ENCODE measurements around the gene SLC29A3.
"Not testable (repeated sequence)": the region's sequence is repeated elsewhere in the genome, so short reads cannot be mapped to it uniquely, and the experiment has no call there.

Gene SLC29A3

GRCh38 chr10:71272056-71272771 lies 46.8 kb upstream of the SLC29A3 start:
- H3K4me3 ChIP-seq (ENCODE audit: low read depth in 1 of 2, low read length in 1 of 2) = no peak overlapping the region
- no peak overlapping the region for H3K27ac ChIP-seq
- no peaks in the 10 kb centered on the region for H3K36me3 ChIP-seq
- H3K4me1 ChIP-seq (ENCODE audit: control insufficient read depth in 1 of 2, insufficient read depth in 1 of 2, low read depth in 1 of 2, low read length in 1 of 2) = peaks cover 27 to 45% of the 10 kb centered on the region in 2 experiments
- H3K9me3 ChIP-seq = no peaks in the 10 kb centered on the region
- no peaks in the 10 kb centered on the region for H3K27me3 ChIP-seq
- TF ChIP-seq, protein P1, sequence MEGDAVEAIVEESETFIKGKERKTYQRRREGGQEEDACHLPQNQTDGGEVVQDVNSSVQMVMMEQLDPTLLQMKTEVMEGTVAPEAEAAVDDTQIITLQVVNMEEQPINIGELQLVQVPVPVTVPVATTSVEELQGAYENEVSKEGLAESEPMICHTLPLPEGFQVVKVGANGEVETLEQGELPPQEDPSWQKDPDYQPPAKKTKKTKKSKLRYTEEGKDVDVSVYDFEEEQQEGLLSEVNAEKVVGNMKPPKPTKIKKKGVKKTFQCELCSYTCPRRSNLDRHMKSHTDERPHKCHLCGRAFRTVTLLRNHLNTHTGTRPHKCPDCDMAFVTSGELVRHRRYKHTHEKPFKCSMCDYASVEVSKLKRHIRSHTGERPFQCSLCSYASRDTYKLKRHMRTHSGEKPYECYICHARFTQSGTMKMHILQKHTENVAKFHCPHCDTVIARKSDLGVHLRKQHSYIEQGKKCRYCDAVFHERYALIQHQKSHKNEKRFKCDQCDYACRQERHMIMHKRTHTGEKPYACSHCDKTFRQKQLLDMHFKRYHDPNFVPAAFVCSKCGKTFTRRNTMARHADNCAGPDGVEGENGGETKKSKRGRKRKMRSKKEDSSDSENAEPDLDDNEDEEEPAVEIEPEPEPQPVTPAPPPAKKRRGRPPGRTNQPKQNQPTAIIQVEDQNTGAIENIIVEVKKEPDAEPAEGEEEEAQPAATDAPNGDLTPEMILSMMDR (IDR thresholded peaks at IDR 0.05) = no peak

DNA sequence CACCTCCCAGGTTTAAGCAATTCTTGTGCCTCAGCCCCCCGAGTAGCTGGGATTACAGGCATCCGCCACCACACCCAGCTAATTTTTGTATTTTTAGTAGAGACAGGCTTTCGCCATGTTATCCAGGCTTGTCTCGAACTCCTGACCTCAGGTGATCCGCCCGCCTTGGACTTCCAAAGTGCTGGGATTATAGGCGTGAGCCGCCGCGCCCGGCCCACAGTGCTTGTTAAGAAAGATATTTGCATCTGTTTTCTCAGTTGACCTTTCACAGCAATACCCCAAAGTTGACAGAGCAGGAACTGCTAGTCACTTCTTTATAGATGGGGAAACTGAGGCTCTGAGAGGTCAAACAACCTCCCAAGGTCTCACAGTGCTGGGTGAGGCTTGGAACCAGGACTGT lies 46.1 kb upstream of the SLC29A3 start:
- H3K27me3 ChIP-seq; H3K36me3 ChIP-seq; H3K9me3 ChIP-seq; H3K27ac ChIP-seq; H3K4me3 ChIP-seq (ENCODE audit: low read depth in 1 of 2, low read length in 1 of 2): not testable (repeated sequence)
- peaks cover 27 to 45% of the 10 kb centered on the region in 2 experiments for H3K4me1 ChIP-seq (ENCODE audit: control insufficient read depth in 1 of 2, insufficient read depth in 1 of 2, low read depth in 1 of 2, low read length in 1 of 2)

DNA sequence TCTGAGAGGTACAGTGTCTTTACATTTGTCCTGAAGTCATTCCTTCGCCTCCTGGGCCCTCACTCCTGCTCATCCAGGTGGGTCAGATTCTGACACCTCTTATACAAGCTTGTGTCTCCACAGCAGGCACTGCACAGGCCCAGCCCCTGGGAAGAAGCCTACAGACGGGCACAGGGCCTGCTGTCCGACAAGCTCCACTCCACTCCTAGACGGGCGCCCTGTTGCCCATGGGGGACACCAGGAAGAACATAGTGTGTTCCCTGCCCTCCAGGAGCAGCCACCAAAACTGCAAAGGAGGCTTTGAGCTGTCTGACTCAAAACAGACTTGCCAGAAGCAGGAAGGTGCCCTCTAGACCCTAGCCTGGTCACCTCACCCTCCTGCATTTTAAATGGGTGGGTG lies 45.6 kb upstream of the SLC29A3 start:
- H3K4me3 ChIP-seq (ENCODE audit: low read depth in 1 of 2, low read length in 1 of 2) = no peak overlapping the region
- no peaks in the 10 kb centered on the region for H3K36me3 ChIP-seq
- no peaks in the 10 kb centered on the region for H3K9me3 ChIP-seq
- peaks cover 27 to 45% of the 10 kb centered on the region in 2 experiments for H3K4me1 ChIP-seq (ENCODE audit: control insufficient read depth in 1 of 2, insufficient read depth in 1 of 2, low read depth in 1 of 2, low read length in 1 of 2)
- H3K27me3 ChIP-seq = no peaks in the 10 kb centered on the region
- TF ChIP-seq, protein P1 (IDR thresholded peaks at IDR 0.05) = no peak
- no peak overlapping the region for H3K27ac ChIP-seq

DNA sequence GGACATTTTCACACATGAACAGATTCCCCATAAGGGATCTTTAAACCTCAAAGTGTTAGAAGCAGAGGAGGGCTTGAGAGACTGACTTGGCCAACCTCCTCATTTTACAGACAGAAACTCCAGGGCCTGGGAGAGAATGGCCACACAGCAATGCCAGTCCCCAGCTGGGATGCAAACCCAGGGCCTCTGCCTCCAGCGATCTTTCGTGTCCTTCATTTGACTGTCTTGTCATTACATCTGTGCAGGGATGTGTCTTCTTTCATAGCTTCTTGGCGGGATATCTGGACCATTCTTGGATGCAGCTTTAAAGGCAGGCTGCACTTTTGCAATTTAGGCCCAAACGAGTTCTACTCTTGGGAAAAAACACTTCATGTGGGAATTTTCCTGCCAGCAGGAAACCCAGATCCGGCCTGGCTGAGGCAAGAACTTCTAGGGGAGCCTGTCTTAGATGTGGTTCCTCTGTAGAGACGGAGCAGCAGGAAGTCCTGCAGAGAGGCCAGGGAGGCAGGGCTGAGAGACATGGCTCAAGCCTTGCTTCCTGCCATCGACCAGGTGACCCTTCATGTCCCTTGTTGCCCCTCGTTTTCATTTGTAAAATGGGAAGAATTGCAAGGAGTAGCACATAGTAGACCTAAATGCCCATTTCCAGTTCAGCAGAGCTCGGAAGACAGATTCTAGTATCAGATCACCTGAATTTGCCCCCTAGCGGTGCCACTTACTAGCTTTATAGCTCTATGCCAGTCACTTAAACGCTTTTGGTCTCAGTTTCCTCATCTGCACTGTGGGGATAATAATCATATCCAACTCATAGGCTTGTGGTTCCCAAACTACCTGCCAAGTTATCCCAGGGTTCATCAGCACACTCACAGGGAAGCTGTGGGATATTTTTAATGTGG lies 43.9 kb upstream of the SLC29A3 start:
- Histone ChIP-seq H3K27ac (no peak overlapping the region), H3K4me1 (ENCODE audit: control insufficient read depth in 1 of 2, insufficient read depth in 1 of 2, low read depth in 1 of 2, low read length in 1 of 2) (peaks cover 27 to 45% of the 10 kb centered on the region in 2 experiments), H3K4me3 (ENCODE audit: low read depth in 1 of 2, low read length in 1 of 2) (no peak overlapping the region), H3K9me3 (no peaks in the 10 kb centered on the region), H3K36me3 (no peaks in the 10 kb centered on the region), H3K27me3 (no peaks in the 10 kb centered on the region)
- TF ChIP-seq, protein P1 (IDR thresholded peaks at IDR 0.05) = no peak

DNA sequence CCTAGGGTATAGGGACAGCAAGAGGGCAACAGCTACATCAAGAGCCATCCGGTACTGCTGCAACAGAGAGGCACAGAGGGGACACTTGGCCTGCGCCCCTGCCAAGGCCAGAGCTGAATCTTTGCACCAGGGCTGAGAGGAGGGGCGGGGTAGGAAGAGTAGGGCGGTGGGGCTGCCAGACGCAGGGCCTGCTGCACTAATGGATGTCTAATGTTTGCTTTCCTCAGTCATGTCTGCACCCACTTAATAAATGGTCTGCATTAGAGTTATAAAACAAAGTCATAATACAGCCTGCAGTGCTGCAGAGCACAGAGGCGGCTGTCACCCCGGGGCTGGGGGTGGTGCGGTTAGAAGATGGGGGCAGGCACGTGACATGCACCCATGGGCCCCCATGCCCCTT lies 42.2 kb upstream of the SLC29A3 start:
- TF ChIP-seq, protein P1 (IDR thresholded peaks at IDR 0.05) = no peak
- Histone ChIP-seq H3K27ac (no peak overlapping the region), H3K4me1 (ENCODE audit: control insufficient read depth in 1 of 2, insufficient read depth in 1 of 2, low read depth in 1 of 2, low read length in 1 of 2) (peaks cover 23 to 40% of the 10 kb centered on the region in 2 experiments), H3K27me3 (no peaks in the 10 kb centered on the region), H3K4me3 (ENCODE audit: low read depth in 1 of 2, low read length in 1 of 2) (no peak overlapping the region), H3K36me3 (no peaks in the 10 kb centered on the region), H3K9me3 (no peaks in the 10 kb centered on the region)

Measured in neutrophil (primary cell).